ENCODE results near the gene AP2A2. TPM values are rescaled to one million over a fixed set of nuclear protein-coding genes. Genes with fewer than 3 reads are reported as not detected.
"Not testable (repeated sequence)": the region's sequence is repeated elsewhere in the genome, so short reads cannot be mapped to it uniquely, and the experiment has no call there.

The AP2A2 gene
- total RNA-seq, 1 donor from 2014 or later = 69.5 TPM

- intact Hi-C loops (cut with micrococcal nuclease) = no loop called here
Measured at GRCh38 chr11:952406-953385, 27.0 kb downstream of the AP2A2 start.

DNA sequence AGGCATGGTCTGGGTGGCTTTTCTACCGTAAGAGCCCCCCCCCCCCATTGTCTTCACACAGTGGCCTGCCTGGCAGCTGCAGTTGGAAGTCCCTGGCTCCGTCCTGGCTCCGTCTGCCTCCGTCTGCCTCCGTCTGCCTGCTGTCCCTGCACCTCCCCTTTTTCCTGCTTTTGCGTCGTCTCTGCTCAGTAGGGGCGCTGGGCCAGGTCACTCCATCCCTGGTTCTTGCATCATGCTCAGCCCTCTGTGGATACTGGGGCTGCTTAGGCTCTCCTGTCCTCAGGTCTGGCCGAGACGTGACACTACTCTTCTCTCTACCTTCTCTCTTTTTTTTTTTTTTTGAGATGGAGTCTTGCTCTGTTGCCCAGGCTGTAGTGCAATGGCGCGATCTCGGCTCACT, 27.8 kb downstream of the AP2A2 start:
- intact Hi-C loops (cut with micrococcal nuclease) = no loop called here

DNA sequence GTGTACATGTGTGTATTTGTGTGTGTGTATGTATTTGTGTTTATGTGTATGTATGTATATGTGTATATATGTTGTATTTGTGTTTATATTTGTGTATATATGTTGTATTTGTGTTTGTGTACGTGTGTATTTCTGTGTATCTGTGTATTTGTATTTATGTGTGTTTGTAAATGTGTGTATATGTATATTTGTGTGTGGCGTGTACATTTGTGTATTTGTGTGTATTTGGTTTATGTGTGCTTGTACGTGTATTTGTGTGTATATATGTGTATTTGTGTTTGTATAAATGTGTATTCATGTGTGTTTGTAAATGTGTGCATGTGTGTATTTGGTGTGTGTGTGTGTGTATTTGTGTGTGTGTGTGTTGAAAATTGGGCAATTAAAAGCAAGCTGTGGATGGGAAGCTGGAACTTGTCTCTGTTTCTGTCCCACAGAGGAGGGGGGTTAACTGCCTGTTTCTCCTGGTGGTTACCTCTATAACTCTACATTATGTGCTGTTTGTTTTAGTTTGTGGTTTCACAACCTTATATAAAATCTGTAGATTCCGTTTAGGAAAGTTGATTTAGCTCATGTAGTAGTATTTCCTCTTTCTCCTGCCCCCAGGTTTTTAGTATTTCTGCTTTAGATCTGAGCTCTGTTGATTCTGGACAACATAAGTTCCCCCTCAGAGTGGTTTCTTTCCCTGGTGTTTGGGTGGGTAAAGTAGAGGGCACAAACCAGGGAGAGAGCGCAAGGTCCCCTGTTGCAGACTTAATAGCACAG, 28.9 kb downstream of the AP2A2 start:
- intact Hi-C loops (cut with micrococcal nuclease) = no loop called here

GRCh38 chr11:955154-956063, 29.7 kb downstream of the AP2A2 start:
- intact Hi-C loops (cut with micrococcal nuclease) = no loop called here

GRCh38 chr11:957212-957920, 31.7 kb downstream of the AP2A2 start:
- intact Hi-C loops (cut with micrococcal nuclease) = no loop called here

DNA sequence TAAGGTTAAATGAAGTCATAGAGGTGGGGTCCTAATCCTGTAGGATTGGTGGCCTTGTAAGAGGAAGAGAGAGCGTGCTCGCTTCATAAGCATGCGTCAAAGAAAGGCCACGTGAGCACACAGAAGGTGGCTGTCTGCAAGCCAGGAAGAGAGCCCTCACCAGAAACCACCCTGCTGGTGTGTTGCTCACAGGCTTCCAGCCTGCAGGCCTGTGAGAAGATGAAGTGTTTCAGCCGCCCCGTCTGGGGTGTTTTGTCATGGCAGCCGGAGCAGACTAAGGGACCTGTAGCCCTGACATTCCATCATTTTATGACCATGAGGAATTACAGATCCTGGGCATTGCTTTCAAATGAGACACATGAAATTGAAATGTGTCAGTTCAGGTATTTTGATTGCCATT, 32.4 kb downstream of the AP2A2 start:
- intact Hi-C loops (cut with micrococcal nuclease) = no loop called here

GRCh38 chr11:959027-959426, 33.4 kb downstream of the AP2A2 start:
- intact Hi-C loops (cut with micrococcal nuclease) = no loop called here

DNA sequence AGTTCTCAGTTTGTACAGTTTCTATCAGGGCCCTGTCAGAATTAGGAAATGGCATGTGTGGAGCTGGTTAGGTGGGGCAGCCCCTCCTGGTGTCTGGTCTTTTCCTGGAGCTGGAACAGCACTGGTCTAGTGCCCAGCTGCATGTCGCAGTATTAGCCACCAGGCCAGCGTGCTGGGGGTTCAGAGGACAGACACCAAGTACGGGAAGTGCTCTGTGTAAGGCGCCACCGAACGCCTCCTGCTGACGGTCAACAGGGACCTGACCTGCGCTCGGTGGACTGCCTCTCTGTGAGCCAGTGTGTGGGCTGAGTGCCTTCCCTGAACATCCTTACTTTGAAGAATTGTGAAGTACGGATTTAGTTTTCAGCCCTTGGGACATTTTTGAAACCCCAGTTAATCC, 33.9 kb downstream of the AP2A2 start:
- intact Hi-C loops (cut with micrococcal nuclease) = no loop called here

DNA sequence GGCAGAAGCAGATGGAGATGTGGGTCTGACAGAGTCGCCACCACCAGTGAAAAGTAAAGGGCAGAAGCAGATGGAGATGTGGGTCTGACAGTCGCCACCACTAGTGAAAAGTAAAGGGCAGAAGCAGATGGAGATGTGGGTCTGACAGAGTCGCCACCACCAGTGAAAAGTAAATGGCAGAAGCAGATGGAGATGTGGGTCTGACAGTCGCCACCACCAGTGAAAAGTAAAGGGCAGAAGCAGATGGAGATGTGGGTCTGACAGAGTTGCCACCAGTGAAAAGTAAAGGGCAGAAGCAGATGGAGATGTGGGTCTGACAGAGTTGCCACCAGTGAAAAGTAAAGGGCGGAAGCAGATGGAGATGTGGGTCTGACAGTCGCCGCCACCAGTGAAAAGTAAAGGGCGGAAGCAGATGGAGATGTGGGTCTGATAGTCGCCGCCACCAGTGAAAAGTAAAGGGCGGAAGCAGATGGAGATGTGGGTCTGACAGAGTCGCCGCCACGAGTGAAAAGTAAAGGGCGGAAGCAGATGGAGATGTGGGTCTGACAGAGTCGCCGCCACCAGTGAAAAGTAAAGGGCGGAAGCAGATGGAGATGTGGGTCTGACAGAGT, 35.7 kb downstream of the AP2A2 start:
- intact Hi-C loops (cut with micrococcal nuclease) = not testable (repeated sequence)

DNA sequence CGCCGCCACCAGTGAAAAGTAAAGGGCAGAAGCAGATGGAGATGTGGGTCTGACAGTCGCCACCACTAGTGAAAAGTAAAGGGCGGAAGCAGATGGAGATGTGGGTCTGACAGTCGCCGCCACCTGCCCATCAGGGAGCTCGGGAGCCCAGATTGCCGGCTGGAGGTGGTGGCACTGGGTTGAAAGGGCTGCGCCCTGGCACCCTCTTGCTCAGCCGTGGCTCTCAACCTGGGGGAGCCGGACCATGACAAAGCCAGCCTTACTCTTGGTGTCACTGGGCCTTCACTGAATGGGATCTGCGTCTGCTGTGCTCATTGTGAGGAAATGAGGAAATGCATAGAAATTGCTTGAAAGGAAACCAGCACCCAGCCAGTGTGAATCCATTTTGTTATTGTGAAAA, 36.3 kb downstream of the AP2A2 start:
- intact Hi-C loops (cut with micrococcal nuclease) = no loop called here

- intact Hi-C loops (cut with micrococcal nuclease) = no loop called here
Measured at GRCh38 chr11:962688-963087, 37.0 kb downstream of the AP2A2 start.

DNA sequence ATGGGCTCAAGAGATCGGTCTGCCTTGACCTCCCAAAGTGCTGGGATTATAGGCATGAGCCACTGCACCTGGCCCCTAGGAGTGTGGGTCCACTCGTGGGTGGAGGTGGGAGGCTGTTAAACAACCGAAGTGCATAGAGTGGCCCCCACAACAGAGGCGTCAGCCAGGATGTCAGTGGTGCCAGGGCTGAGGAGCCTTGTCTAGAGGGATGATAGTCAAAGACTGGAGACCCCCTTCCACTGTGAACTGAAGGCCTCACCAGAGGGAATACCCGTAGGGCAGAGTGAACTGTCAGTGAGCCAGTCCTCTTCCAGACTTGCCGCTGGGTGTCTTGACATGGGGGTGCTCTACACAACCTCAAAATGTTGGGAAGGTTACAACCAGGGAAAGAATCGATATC, 38.2 kb downstream of the AP2A2 start:
- intact Hi-C loops (cut with micrococcal nuclease) = no loop called here

GRCh38 chr11:965206-965775, 39.6 kb downstream of the AP2A2 start:
- intact Hi-C loops (cut with micrococcal nuclease) = loop anchor here (5.0 kb wide), 1 partner anchor 38 kb away; the partner anchor contains the start of gene AP2A2

DNA sequence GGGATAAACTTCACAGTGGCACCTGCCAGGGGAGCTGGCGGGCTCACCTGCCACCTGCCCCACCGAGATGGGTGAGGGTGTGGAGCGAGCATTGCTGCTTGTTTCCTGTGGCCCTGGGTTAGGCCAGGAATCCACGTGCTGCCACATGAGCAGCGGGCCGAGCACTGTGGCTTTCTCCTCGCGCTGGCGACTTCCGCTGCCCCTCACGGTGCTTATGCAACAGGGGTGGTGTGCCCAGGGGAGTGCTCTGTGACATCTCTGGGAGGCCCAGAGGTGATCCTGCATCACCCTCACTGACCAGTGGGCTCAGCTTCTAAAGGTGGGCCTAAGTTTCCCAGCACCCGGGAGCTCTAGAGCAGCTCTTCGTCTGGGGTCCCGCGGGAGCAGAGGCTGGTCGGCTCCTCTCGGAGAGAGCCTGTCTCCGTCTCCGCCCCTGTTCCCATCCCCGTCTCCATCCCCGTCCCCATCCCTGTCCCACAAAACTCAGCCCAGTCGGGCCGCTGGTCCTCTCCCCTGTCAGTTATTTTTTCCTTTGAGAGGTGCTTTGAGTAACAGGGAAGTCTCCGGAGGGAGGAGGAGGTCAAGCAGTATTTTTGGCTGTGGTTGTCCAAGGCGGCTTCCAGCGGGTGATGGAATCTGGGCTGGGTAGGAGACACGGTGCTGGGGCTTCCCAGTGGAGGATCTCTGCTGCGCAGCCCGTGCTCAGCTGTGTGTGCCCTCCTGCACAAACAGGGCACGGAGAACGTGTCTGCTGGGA, 42.5 kb downstream of the AP2A2 start:
- intact Hi-C loops (cut with micrococcal nuclease) = loop anchor here (5.0 kb wide), 1 partner anchor 41 kb away; the partner anchor contains the start of gene AP2A2

DNA sequence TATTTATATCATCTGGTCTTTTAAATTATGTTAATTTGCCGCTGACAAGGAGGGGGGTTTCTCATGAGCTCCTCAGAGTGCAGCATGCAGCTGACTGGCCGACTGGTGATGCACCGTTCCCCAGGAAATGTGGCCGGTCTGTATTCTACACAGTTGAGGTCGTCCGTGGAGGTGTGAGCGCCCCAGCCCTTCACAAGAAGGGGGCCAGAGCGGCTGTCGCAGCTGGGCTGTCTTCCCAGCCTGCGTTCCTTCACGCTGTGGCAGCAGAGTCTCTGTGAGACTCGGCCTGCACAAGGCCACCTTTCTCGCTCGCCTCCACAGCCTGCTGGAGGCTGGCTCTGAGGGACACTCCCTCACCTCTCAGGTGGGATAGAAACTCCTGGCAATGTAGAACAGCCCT, 43.2 kb downstream of the AP2A2 start:
- intact Hi-C loops (cut with micrococcal nuclease) = loop anchor here (5.0 kb wide), 1 partner anchor 42 kb away; the partner anchor contains the start of gene AP2A2

- intact Hi-C loops (cut with micrococcal nuclease) = loop anchor here (5.0 kb wide), 1 partner anchor 42 kb away; the partner anchor contains the start of gene AP2A2
Measured at GRCh38 chr11:969651-970205, 44.1 kb downstream of the AP2A2 start.

- intact Hi-C loops (cut with micrococcal nuclease) = no loop called here
Measured at GRCh38 chr11:970319-970871, 44.7 kb downstream of the AP2A2 start.

DNA sequence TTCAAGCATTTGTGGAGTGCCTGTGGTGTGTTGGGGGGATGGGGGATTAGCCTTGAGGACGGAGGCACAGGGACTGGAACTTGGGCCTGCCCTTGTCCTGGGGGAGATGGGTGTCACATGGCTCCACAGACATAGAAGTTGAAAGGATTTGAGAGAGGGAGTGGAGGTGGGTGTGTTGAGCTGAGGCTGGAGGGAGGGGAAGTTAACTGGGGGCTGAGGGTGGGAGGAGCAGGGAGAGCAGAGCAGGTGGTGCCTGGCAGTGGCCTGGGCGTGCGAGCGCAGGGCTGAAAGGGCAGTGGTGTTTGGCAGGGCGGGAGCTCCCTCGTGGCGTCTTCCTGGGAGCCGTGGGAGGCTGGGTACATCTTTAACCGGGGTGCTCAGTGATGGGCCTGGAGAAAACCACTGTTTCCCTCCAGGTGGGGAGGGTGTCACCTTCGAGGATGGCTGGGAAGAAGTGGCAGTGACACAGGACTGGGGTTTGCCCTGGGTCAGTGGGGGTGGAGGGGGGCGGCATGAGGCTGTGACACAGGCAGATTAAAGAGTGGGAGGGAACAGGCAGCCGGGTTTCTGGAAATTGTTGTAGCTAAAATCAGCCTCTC, 45.5 kb downstream of the AP2A2 start:
- intact Hi-C loops (cut with micrococcal nuclease) = no loop called here
